Measurements from ENCODE around the gene RASSF3. TPM values are rescaled to one million over a fixed set of nuclear protein-coding genes. Genes with fewer than 3 reads are reported as not detected.

The RASSF3 gene
- 12.4 and 13.7 TPM in 2 replicates for total RNA-seq (2014; rRNA removed; shearing (Covaris generic))

DNA sequence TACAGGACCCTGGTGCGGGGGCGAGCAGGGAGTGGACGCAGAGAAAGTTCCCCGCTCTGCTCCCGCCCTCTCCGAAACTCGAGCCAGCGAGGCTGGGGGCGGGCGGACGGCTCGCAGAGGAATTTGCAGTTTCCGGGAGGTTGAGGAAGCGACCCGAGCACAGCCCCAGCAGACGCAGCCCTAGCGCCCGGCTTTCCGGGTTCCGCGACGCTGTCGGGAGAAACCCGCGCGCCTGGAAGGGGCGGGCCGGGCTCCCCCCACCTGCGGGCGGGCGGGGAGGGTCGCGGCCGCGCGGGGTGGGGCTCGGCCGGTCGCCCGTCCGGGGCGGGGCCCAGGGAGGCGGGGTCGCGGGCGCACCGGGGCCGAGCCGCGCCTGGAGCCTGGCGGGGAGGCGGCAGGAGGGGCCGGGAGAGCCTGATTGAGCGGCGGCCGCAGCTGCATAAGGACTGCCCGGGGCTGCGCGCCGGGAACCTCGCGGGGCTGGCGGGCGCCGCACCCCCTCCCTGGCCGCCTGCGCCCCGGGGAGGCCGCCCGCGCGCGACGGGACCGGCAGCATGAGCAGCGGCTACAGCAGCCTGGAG lies at the start of gene RASSF3:
Gene RASSF3 (plus strand): TSS at position 417 of the 581 bp plus-strand sequence. CDS start 138 bp downstream, at position 555.

Small RNA genes lying within 50 kb of the gene (small RNA-seq; reads per million reads assigned to genes)
- not detected for gene MIR548C
- gene MIR548Z = not detected
- gene RF00137 = not detected

Other genes starting within 250 kb of the RASSF3 start
- gene C12orf56, start 219.7 kb upstream of the RASSF3 start, total RNA-seq (2014; rRNA removed; shearing (Covaris generic)) = 0.15 and 0.29 TPM in 2 replicates
- 120 and 127 TPM in 2 replicates for gene XPOT, start 206.1 kb upstream of the RASSF3 start, total RNA-seq (2014; rRNA removed; shearing (Covaris generic))
- 18.7 and 23.6 TPM in 2 replicates for gene TBK1, start 158.4 kb upstream of the RASSF3 start, total RNA-seq (2014; rRNA removed; shearing (Covaris generic))
- gene GNS, start 148.9 kb downstream of the RASSF3 start, total RNA-seq (2014; rRNA removed; shearing (Covaris generic)) = 27.6 and 30.4 TPM in 2 replicates
- 5.3 and 6.0 TPM in 2 replicates for gene TBC1D30, start 214.2 kb downstream of the RASSF3 start, total RNA-seq (2014; rRNA removed; shearing (Covaris generic))

Data from A375 (cell line).